Activated naive CD8-positive, alpha-beta T cell treated with anti-CD3 and anti-CD28 coated beads for 36 hours (primary cell): ENCODE data around the gene ZNF480. TPM values are rescaled to one million over a fixed set of nuclear protein-coding genes. Genes with fewer than 3 reads are reported as not detected.

Experiments
- total RNA-seq, 2 experiments: library from RNA; stranded (reverse); gene quantifications; one replicate each; pipeline ENCODE4 v1.2.3, GENCODE V29; 2021

The ZNF480 gene
- total RNA-seq, 2 experiments from 2014 or later, result 5.7 to 6.4 TPM

Other genes starting within 250 kb of the ZNF480 start
- 10 to 100 TPM; 13.7 to 14.9 TPM for gene ZNF432, start 248.3 kb upstream of the ZNF480 start, total RNA-seq
- 10 to 100 TPM; 16.4 to 17.9 TPM for gene ZNF841, start 201.4 kb upstream of the ZNF480 start, total RNA-seq
- 1 to 10 TPM; 9.0 to 9.5 TPM for gene ZNF616, start 157.2 kb upstream of the ZNF480 start, total RNA-seq
- 10 to 100 TPM; 10.0 to 12.0 TPM for gene ZNF836, start 125.5 kb upstream of the ZNF480 start, total RNA-seq
- 100 to 1,000 TPM; 222 to 244 TPM for gene PPP2R1A, start 107.1 kb upstream of the ZNF480 start, total RNA-seq
- 10 to 100 TPM; 28.6 to 31.4 TPM for gene ZNF766, start 27.6 kb upstream of the ZNF480 start, total RNA-seq
- 1 to 10 TPM; 2.4 to 2.9 TPM for gene ZNF610, start 39.1 kb downstream of the ZNF480 start, total RNA-seq
- gene ZNF880, start 72.8 kb downstream of the ZNF480 start, total RNA-seq, result 10 to 100 TPM; 15.0 to 19.9 TPM
- 10 to 100 TPM in 1 of 2 experiments, 1 to 10 TPM in 1; 9.4 to 11.2 TPM for gene ZNF528, start 100.7 kb downstream of the ZNF480 start, total RNA-seq
- not detected for gene ZNF534, start 132.0 kb downstream of the ZNF480 start, total RNA-seq
- gene ZNF578, start 156.4 kb downstream of the ZNF480 start, total RNA-seq, result 1 to 10 TPM in 1 of 2 experiments, under 1 TPM in 1; 0.93 to 1.1 TPM
- 10 to 100 TPM; 21.1 to 25.7 TPM for gene ZNF808, start 230.5 kb downstream of the ZNF480 start, total RNA-seq